GM23338 (cell line): ENCODE data around the gene IL21R. TPM values are rescaled to one million over a fixed set of nuclear protein-coding genes. Genes with fewer than 3 reads are reported as not detected.

Experiments used
- ATAC-seq: fragments of 200-7000 bp; cut with Tn5 transposase; 3 replicates; pipeline ENCODE4 v1.9.1; 2020
- DNase-seq: peaks from one replicate; pipeline ENCODE4 v3.0.0-alpha.2; 2015; ENCODE audit warnings: low spot score
- H2AFZ ChIP-seq: fragments of 200-600 bp; sonication (generic); 2 replicates; pipeline ENCODE4 v1.8.0; 2016; ENCODE audit warnings: antibody characterized with exemption, mild to moderate bottlenecking, moderate library complexity
- H3F3A ChIP-seq: fragments of 200-600 bp; sonication (generic); replicated peaks from 2 replicates; pipeline ENCODE4 v1.8.0; 2017; ENCODE audit warnings: antibody characterized with exemption, mixed run types, low read depth
- H3K27ac ChIP-seq: fragments of 200-600 bp; sonication (generic); 2 replicates; pipeline ENCODE4 v1.6.1; 2016; ENCODE audit warnings: low read depth
- H3K27me3 ChIP-seq: fragments of 200-600 bp; sonication (generic); 2 replicates; pipeline ENCODE4 v1.8.0; 2016; ENCODE audit warnings: mild to moderate bottlenecking, mixed run types, moderate library complexity; ENCODE audit not compliant: insufficient read depth
- H3K36me3 ChIP-seq: fragments of 200-600 bp; sonication (generic); 2 replicates; pipeline ENCODE4 v1.8.0; 2016; ENCODE audit warnings: mild to moderate bottlenecking; ENCODE audit not compliant: insufficient read depth
- H3K4me1 ChIP-seq: fragments of 200-600 bp; sonication (generic); 2 replicates; pipeline ENCODE4 v1.8.0; 2016; ENCODE audit warnings: mild to moderate bottlenecking, moderate library complexity; ENCODE audit not compliant: insufficient read depth
- H3K4me2 ChIP-seq: fragments of 200-600 bp; sonication (generic); 2 replicates; pipeline ENCODE4 v1.7.1; 2017; ENCODE audit warnings: mixed run types
- H3K4me3 ChIP-seq: fragments of 200-600 bp; sonication (generic); 2 replicates; pipeline ENCODE4 v1.6.1; 2016; ENCODE audit warnings: mixed run types
- H3K79me2 ChIP-seq: fragments of 200-600 bp; sonication (generic); replicated peaks from 2 replicates; pipeline ENCODE4 v1.8.0; 2017; ENCODE audit warnings: mild to moderate bottlenecking; ENCODE audit not compliant: insufficient read depth
- H3K9me2 ChIP-seq: fragments of 200-600 bp; sonication (generic); 2 replicates; pipeline ENCODE4 v1.8.0; 2017; ENCODE audit not compliant: insufficient read depth
- H4K20me1 ChIP-seq: fragments of 200-600 bp; sonication (generic); replicated peaks from 2 replicates; pipeline ENCODE4 v1.8.0; 2017; ENCODE audit warnings: mild to moderate bottlenecking; ENCODE audit not compliant: insufficient read depth
- H3K27ac Mint-ChIP-seq: 2 replicates; pipeline ENCODE4 v1.8.0; 2020; ENCODE audit warnings: inconsistent platforms, mild to moderate bottlenecking, moderate library complexity, mixed read lengths
- H3K27me3 Mint-ChIP-seq: 3 replicates; pipeline ENCODE4 v1.8.0; 2022; ENCODE audit warnings: low read depth, mild to moderate bottlenecking, moderate library complexity, mixed read lengths, inconsistent platforms; ENCODE audit not compliant: insufficient read depth, poor library complexity
- H3K36me3 Mint-ChIP-seq: 3 replicates; pipeline ENCODE4 v1.8.0; 2021; ENCODE audit warnings: low read depth, mild to moderate bottlenecking, inconsistent platforms, moderate library complexity, mixed read lengths
- H3K4me1 Mint-ChIP-seq: 3 replicates; pipeline ENCODE4 v1.8.0; 2020; ENCODE audit warnings: mild to moderate bottlenecking, inconsistent platforms, mixed read lengths
- H3K4me3 Mint-ChIP-seq: 3 replicates; pipeline ENCODE4 v1.8.0; 2021; ENCODE audit warnings: moderate library complexity, mild to moderate bottlenecking, inconsistent platforms, mixed read lengths
- H3K9me3 Mint-ChIP-seq: 3 replicates; pipeline ENCODE4 v1.8.0; 2020; ENCODE audit warnings: moderate library complexity, mild to moderate bottlenecking, inconsistent platforms, mixed read lengths
- CREB1 ChIP-seq: fragments of 250-450 bp; sonication (Bioruptor Pico); IDR thresholded peaks from 2 replicates; pipeline ENCODE4 v1.5.0; 2020; ENCODE audit warnings: low read depth, mild to moderate bottlenecking, moderate library complexity
- EZH2 ChIP-seq: fragments of 200-600 bp; sonication (generic); IDR thresholded peaks from one replicate; pipeline ENCODE4 v1.8.0; 2017; ENCODE audit warnings: antibody characterized with exemption, mild to moderate bottlenecking, low read depth; ENCODE audit not compliant: unreplicated experiment
- EZH2phosphoT487 ChIP-seq: fragments of 200-600 bp; sonication (generic); IDR thresholded peaks from one replicate; pipeline ENCODE4 v1.8.1; 2018; ENCODE audit warnings: antibody characterized with exemption; ENCODE audit not compliant: unreplicated experiment
- JUNB ChIP-seq: IDR thresholded peaks from one replicate; pipeline ENCODE4 v1.6.1; 2016; ENCODE audit warnings: antibody characterized with exemption; ENCODE audit not compliant: unreplicated experiment
- NANOG ChIP-seq: IDR thresholded peaks from 2 replicates; pipeline ENCODE4 v1.6.1; 2016; ENCODE audit warnings: antibody characterized with exemption, borderline replicate concordance
- POLR2AphosphoS5 ChIP-seq: IDR thresholded peaks from 2 replicates; pipeline ENCODE4 v1.6.1; 2016; ENCODE audit warnings: antibody characterized with exemption, low read depth
- STAT1 ChIP-seq: IDR thresholded peaks from one replicate; pipeline ENCODE4 v1.6.1; 2016; ENCODE audit warnings: antibody characterized with exemption; ENCODE audit not compliant: unreplicated experiment
- ZNF114 ChIP-seq: fragments of 250-450 bp; sonication (Bioruptor Pico); IDR thresholded peaks from 2 replicates; pipeline ENCODE4 v1.5.0; 2020; ENCODE audit warnings: mild to moderate bottlenecking, moderate library complexity
- ZNF331 ChIP-seq: fragments of 250-450 bp; sonication (Bioruptor Pico); IDR thresholded peaks from 2 replicates; pipeline ENCODE4 v1.5.0; 2020; ENCODE audit warnings: low read depth, mild to moderate bottlenecking, moderate library complexity
- polyA plus RNA-seq: library from polyadenylated mRNA; unstranded; fragments of >200 nt; fragmentation: Nextera tagmentation; extraction: Ambion mirVana; gene quantifications from 2 replicates; pipeline ENCODE4 v1.2.1, GENCODE V29; 2016
- total RNA-seq: library from RNA; depleted of rRNA; stranded (reverse); fragments of >200 nt; shearing (Covaris generic); gene quantifications from 2 replicates; pipeline ENCODE4 v1.2.3, GENCODE V29; 2014
- TF ChIP-seq, protein P1 (sequence below), 2 experiments: fragments of 200-600 bp in 1 of 2; sonication (generic) in 1 of 2; conservative IDR thresholded peaks; 2 replicates each; pipeline versions ENCODE4 v1.5.1 to v1.6.1; 2016 to 2017; ENCODE audit warnings: antibody characterized with exemption in 2 of 2, low read depth in 2 of 2, mild to moderate bottlenecking in 2 of 2, moderate library complexity in 1 of 2
- TF ChIP-seq, protein P2 (sequence below): IDR thresholded peaks from one replicate; pipeline ENCODE4 v1.6.1; 2018; ENCODE audit warnings: antibody characterized with exemption; ENCODE audit not compliant: unreplicated experiment
- TF ChIP-seq, protein P3 (sequence below): IDR thresholded peaks from 2 replicates; pipeline ENCODE4 v1.6.1; 2016; ENCODE audit warnings: antibody characterized with exemption
- TF ChIP-seq, protein P4 (sequence below): fragments of 250-450 bp; sonication (Bioruptor Pico); IDR thresholded peaks from 2 replicates; pipeline ENCODE4 v1.5.0; 2020; ENCODE audit warnings: mild to moderate bottlenecking, moderate library complexity

Gene IL21R
- total and polyA plus RNA-seq, 2 experiments from 2014 or later: 0.42 to 2.6 TPM

DNA sequence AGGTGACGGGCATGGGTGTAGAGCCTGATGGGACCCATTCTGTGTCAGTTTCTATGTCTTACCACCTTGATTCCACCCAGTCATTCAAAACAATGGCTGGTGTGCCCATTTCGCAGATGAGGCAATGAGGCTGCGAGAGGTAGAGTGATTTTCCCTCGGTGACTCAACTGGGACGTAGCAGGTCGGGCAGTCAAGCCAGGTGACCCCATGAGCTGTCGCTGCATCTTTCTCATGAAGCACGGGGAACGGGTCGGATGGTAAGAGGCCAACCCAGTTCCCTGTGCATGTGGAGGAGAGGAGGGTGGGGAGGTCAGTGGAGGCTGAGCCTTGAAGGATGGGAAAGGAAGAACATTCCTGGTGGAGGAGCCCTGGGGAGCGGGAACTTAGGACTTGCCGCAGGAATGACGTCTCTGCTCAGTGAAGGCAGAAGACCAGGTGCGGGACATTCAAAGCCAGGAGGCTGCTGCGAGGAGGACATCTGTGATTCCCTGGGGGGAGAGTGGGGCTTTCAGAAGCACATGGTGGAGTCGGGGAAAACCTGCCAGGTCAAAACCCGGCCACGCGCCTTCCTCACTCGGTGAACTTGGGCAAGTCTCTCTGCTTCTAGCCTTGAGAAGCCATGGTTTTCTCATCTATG, 1.1 kb downstream of the IL21R start:
- no peaks in the 10 kb centered on the region for H3K36me3 ChIP-seq
- H4K20me1 ChIP-seq: no peaks in the 10 kb centered on the region
- no peak overlapping the region for H3K4me3 ChIP-seq
- peaks cover 11% of the 10 kb centered on the region; the same call in 2 of the 3 replicates for H3K4me1 Mint-ChIP-seq
- H3K27ac ChIP-seq: no peak overlapping the region
- H3F3A ChIP-seq: no peaks in the 10 kb centered on the region
- H3K79me2 ChIP-seq: no peaks in the 10 kb centered on the region
- peaks cover 6% of the 10 kb centered on the region for H3K27me3 Mint-ChIP-seq
- DNase-seq (no peak), ATAC-seq (no peak)
- H3K4me2 ChIP-seq: no peak overlapping the region
- H3K9me2 ChIP-seq: no peaks in the 10 kb centered on the region; the same call in 1 of the 2 replicates
- H2AFZ ChIP-seq: no peak overlapping the region
- TF ChIP-seq NANOG: no peak
- TF ChIP-seq CREB1 (CRISPR knock-in tag): no peak
- no peak for TF ChIP-seq ZNF114 (CRISPR knock-in tag)
- no peak for TF ChIP-seq STAT1
- TF ChIP-seq, protein P1, sequence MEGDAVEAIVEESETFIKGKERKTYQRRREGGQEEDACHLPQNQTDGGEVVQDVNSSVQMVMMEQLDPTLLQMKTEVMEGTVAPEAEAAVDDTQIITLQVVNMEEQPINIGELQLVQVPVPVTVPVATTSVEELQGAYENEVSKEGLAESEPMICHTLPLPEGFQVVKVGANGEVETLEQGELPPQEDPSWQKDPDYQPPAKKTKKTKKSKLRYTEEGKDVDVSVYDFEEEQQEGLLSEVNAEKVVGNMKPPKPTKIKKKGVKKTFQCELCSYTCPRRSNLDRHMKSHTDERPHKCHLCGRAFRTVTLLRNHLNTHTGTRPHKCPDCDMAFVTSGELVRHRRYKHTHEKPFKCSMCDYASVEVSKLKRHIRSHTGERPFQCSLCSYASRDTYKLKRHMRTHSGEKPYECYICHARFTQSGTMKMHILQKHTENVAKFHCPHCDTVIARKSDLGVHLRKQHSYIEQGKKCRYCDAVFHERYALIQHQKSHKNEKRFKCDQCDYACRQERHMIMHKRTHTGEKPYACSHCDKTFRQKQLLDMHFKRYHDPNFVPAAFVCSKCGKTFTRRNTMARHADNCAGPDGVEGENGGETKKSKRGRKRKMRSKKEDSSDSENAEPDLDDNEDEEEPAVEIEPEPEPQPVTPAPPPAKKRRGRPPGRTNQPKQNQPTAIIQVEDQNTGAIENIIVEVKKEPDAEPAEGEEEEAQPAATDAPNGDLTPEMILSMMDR (conservative IDR thresholded peaks at IDR 0.05; ENCODE audit: low read depth in 2 of 2): no peak
- TF ChIP-seq ZNF331 (CRISPR knock-in tag): no peak
- TF ChIP-seq, protein P2, sequence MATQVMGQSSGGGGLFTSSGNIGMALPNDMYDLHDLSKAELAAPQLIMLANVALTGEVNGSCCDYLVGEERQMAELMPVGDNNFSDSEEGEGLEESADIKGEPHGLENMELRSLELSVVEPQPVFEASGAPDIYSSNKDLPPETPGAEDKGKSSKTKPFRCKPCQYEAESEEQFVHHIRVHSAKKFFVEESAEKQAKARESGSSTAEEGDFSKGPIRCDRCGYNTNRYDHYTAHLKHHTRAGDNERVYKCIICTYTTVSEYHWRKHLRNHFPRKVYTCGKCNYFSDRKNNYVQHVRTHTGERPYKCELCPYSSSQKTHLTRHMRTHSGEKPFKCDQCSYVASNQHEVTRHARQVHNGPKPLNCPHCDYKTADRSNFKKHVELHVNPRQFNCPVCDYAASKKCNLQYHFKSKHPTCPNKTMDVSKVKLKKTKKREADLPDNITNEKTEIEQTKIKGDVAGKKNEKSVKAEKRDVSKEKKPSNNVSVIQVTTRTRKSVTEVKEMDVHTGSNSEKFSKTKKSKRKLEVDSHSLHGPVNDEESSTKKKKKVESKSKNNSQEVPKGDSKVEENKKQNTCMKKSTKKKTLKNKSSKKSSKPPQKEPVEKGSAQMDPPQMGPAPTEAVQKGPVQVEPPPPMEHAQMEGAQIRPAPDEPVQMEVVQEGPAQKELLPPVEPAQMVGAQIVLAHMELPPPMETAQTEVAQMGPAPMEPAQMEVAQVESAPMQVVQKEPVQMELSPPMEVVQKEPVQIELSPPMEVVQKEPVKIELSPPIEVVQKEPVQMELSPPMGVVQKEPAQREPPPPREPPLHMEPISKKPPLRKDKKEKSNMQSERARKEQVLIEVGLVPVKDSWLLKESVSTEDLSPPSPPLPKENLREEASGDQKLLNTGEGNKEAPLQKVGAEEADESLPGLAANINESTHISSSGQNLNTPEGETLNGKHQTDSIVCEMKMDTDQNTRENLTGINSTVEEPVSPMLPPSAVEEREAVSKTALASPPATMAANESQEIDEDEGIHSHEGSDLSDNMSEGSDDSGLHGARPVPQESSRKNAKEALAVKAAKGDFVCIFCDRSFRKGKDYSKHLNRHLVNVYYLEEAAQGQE: no peak
- TF ChIP-seq EZH2phosphoT487: no peak
- no peak for TF ChIP-seq EZH2
- TF ChIP-seq JUNB: no peak
- no peak for TF ChIP-seq POLR2AphosphoS5
- TF ChIP-seq, protein P3, sequence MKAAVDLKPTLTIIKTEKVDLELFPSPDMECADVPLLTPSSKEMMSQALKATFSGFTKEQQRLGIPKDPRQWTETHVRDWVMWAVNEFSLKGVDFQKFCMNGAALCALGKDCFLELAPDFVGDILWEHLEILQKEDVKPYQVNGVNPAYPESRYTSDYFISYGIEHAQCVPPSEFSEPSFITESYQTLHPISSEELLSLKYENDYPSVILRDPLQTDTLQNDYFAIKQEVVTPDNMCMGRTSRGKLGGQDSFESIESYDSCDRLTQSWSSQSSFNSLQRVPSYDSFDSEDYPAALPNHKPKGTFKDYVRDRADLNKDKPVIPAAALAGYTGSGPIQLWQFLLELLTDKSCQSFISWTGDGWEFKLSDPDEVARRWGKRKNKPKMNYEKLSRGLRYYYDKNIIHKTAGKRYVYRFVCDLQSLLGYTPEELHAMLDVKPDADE: no peak
- TF ChIP-seq, protein P4, sequence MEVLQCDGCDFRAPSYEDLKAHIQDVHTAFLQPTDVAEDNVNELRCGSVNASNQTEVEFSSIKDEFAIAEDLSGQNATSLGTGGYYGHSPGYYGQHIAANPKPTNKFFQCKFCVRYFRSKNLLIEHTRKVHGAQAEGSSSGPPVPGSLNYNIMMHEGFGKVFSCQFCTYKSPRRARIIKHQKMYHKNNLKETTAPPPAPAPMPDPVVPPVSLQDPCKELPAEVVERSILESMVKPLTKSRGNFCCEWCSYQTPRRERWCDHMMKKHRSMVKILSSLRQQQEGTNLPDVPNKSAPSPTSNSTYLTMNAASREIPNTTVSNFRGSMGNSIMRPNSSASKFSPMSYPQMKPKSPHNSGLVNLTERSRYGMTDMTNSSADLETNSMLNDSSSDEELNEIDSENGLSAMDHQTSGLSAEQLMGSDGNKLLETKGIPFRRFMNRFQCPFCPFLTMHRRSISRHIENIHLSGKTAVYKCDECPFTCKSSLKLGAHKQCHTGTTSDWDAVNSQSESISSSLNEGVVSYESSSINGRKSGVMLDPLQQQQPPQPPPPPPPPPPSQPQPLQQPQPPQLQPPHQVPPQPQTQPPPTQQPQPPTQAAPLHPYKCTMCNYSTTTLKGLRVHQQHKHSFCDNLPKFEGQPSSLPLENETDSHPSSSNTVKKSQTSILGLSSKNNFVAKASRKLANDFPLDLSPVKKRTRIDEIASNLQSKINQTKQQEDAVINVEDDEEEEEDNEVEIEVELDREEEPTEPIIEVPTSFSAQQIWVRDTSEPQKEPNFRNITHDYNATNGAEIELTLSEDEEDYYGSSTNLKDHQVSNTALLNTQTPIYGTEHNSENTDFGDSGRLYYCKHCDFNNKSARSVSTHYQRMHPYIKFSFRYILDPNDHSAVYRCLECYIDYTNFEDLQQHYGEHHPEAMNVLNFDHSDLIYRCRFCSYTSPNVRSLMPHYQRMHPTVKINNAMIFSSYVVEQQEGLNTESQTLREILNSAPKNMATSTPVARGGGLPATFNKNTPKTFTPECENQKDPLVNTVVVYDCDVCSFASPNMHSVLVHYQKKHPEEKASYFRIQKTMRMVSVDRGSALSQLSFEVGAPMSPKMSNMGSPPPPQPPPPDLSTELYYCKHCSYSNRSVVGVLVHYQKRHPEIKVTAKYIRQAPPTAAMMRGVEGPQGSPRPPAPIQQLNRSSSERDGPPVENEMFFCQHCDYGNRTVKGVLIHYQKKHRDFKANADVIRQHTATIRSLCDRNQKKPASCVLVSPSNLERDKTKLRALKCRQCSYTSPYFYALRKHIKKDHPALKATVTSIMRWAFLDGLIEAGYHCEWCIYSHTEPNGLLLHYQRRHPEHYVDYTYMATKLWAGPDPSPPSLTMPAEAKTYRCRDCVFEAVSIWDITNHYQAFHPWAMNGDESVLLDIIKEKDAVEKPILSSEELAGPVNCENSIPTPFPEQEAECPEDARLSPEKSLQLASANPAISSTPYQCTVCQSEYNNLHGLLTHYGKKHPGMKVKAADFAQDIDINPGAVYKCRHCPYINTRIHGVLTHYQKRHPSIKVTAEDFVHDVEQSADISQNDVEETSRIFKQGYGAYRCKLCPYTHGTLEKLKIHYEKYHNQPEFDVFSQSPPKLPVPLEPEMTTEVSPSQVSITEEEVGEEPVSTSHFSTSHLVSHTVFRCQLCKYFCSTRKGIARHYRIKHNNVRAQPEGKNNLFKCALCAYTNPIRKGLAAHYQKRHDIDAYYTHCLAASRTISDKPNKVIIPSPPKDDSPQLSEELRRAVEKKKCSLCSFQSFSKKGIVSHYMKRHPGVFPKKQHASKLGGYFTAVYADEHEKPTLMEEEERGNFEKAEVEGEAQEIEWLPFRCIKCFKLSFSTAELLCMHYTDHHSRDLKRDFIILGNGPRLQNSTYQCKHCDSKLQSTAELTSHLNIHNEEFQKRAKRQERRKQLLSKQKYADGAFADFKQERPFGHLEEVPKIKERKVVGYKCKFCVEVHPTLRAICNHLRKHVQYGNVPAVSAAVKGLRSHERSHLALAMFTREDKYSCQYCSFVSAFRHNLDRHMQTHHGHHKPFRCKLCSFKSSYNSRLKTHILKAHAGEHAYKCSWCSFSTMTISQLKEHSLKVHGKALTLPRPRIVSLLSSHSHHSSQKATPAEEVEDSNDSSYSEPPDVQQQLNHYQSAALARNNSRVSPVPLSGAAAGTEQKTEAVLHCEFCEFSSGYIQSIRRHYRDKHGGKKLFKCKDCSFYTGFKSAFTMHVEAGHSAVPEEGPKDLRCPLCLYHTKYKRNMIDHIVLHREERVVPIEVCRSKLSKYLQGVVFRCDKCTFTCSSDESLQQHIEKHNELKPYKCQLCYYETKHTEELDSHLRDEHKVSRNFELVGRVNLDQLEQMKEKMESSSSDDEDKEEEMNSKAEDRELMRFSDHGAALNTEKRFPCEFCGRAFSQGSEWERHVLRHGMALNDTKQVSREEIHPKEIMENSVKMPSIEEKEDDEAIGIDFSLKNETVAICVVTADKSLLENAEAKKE (CRISPR knock-in tag): no peak
- H3K36me3 Mint-ChIP-seq: no peaks in the 10 kb centered on the region
- H3K27ac Mint-ChIP-seq: no peak overlapping the region
- no peaks in the 10 kb centered on the region; the same call in 1 of the 2 replicates for H3K4me1 ChIP-seq
- no peaks in the 10 kb centered on the region for H3K9me3 Mint-ChIP-seq
- no peak overlapping the region for H3K4me3 Mint-ChIP-seq
- H3K27me3 ChIP-seq: no peaks in the 10 kb centered on the region
